HG03060 (cell line): ENCODE results near the gene TUBB4B.
A peak's percentile ranks its signal among the peaks of the same experiment; 100 is the strongest.

Experiments
- ATAC-seq: cut with Tn5 transposase; IDR thresholded peaks from one replicate; pipeline ENCODE4 v1.9.1; 2021; ENCODE audit warnings: low read depth, moderate number of reproducible peaks; ENCODE audit not compliant: unreplicated experiment

TUBB4B gene

DNA sequence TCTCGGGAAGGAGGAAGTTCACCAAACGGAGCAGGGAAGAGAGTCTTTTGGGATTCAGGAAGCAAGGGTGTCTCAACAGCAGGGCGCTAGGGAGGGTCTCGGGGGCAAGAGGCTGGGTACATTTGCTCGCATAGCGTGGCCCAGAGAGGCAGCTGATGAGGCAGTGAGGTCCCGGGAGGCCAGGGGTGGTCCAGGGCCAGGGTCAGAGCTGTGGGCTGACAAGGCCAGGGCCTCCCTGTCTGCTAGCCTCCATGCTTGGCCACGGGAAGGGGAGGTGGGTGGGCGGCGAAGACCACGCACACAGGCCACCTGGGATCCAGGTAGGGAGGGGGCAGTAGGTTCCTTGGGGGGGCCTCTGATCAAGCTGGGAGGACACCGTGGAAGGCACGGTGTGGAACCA, 29.6 kb upstream of the TUBB4B start:
- ATAC-seq, result no peak

DNA sequence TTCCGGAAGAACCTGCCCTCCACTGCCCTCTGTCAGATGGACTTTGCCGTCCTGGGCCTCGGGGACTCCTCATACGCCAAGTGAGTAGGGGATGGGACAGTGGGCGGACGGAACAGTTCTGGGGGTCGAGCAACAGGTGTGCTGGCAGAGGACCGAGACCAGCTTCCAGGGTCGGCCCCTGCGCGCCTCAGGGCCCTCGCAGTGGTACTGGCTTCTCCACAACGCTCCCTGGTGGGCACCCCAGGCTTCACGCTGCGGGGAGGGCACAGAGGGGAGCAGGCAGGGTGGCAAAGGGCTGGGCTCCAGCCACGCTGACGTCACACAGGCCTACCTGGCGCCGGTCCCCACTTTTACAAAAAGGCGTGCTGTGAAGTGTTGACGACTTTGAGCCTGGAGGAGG, 28.6 kb upstream of the TUBB4B start:
- no peak for ATAC-seq

DNA sequence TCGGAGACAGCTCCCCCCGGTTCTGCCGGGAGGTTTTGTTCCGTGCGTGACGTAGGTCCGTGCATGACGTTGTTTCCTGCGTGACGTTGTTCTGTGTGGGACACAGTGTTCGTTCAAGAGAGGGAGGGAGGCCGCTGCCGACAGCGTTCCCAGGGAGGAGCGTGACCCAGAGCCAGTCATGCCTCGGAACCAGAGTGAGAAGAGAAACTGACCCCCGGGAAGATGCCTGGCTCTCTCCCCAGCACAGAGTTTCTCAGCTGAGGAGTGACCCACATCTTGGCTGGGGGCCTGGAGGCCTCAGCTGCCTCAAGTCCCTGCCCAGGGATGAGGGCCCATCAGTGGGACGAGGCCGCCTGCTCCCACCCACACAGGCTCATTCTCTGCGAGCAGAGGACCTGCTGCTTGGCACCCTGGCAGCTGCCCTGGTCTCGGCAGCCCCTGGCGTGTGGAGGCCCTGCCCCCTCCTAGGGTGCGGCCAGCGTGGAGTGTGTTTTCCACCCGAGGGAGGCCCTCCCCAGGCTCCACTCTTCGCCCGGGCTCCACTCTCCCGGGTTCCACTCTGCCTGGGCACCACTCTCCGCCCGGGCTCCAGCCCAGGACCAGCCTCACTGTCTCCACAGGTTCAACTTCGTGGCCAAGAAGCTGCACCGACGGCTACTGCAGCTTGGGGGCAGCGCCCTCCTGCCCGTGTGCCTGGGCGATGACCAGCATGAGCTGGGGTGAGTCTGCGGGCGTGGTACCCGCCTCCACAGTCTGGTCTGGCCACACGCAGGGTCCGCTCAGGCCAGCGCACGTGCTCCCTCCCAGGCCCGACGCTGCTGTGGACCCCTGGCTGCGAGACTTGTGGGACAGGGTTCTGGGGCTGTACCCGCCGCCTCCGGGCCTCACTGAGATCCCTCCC, 27.7 kb upstream of the TUBB4B start:
- ATAC-seq, result no peak

DNA sequence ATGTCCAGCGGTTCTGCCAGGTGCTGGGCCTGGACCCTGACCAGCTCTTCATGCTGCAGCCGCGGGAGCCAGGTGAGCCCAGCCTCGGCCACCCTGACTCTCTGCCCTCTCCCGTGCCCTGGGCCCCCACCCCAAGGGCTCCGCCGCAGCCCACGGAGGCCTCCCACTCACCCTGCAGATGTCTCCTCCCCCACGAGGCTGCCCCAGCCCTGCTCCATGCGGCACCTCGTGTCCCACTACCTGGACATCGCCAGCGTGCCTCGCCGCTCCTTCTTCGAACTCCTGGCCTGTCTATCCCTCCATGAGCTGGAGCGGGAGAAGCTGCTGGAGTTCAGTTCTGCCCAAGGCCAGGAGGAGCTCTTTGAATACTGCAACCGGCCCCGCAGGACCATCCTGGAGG, 26.5 kb upstream of the TUBB4B start:
- ATAC-seq, result no peak

DNA sequence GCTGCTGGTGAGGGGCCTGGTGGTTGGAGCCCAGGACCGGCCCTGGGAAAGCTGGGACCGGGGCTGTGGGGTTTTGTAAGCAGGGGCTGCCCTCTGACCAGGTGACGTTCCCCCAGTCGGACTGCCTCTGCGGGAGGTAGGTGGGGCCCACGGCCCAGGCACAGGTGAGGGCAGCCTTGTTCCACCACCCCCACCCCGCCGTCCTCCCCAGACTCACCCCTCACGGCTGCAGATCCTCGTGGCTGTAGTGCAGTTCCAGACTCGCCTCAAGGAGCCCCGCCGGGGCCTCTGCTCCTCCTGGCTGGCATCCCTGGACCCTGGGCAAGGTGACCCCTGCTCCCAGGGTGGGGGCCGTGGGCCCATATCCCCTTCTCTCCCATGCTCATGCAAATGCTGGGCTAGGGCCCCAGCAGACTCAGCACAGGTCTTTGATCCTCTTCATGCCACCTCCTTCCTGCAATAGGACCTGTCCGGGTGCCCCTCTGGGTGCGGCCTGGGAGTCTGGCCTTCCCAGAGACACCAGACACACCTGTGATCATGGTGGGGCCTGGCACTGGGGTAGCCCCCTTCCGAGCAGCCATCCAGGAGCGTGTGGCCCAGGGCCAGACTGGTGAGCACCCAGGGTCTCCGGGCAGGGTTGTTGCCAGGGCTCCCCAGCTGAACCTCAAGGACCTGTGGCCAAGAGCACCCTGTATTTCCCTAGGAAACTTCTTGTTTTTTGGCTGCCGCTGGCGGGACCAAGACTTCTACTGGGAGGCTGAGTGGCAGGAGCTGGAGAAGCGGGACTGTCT, 25.7 kb upstream of the TUBB4B start:
- ATAC-seq, result no peak

DNA sequence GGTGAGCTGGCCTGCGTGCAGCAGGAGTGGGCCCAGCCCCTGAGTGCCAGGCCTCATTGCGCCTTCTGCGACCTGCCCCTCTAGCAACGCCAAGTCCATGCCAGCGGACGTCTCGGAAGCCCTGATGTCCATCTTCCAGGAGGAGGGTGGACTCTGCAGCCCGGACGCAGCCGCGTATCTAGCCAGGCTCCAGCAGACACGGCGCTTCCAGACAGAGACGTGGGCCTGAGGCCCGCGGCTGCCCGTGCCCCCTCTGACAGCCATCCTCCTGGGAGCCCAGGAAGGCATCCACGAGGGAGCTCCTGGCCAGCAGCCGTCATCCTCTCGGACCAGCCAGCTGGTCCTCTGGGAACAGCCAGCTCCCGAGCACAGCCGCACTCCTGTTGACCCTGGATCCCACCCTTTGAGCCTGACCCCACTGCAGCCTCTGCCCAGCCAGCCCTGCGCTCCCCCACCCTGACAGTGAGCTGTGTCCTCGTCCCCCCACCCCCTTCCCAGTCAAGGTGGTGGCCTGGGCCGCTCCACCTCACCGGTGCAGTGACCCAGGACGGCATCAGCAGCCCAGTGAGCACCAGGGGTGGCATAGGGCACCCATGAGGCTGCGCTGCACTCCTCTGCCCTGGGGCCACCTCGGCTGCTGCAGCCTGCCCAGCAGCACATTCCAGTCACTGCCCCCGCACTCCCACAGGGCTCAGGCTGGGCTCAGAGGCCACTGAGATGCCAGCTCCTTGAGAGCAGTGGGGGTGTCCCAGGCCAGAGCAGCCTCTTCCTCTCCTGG, 24.7 kb upstream of the TUBB4B start:
- ATAC-seq, result no peak

DNA sequence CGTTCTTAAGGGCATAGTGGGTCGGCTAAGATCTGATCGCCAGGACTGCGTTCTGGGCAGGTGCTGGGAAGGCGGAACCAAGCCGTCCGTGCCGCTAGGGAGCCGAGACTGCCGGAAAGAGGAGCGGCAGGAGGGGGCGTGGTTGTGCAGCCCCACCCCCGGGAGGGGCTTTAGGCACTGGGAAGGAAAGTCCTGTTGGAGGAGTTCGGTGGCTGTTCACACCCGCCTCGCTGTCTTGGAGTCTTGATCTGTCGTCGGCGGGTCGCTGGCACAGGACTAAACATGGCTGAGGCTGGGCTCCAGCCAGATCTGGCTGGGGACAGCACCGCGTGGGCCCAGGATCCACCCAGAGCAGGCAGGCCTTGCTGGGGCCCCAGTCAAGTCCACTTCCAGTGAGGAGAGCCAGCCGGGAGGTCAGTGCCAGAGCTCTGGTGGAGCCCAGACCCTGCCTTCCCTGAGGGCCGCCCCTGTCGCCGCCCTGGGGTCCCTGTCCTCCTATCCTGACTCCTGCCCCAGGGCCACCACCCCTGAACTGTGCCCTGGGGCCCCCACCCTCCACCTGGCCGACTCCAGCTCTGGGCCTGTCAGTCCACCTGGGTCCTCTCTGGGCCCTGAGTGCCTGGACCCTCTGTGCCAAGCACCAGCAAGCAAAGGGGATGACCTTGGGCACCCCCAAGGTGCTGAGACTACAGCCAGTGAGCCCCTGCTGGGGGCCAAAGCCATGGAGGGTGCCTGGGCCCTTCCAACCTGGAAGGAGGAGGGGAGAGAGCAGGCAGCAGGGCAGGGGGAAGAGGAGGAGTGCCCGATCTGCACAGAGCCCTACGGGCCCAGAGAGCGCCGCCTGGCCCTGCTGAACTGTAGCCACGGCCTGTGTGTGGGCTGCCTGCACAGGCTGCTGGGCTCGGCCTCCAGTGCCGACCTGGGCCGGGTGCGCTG, 23.5 kb upstream of the TUBB4B start:
- no peak for ATAC-seq

DNA sequence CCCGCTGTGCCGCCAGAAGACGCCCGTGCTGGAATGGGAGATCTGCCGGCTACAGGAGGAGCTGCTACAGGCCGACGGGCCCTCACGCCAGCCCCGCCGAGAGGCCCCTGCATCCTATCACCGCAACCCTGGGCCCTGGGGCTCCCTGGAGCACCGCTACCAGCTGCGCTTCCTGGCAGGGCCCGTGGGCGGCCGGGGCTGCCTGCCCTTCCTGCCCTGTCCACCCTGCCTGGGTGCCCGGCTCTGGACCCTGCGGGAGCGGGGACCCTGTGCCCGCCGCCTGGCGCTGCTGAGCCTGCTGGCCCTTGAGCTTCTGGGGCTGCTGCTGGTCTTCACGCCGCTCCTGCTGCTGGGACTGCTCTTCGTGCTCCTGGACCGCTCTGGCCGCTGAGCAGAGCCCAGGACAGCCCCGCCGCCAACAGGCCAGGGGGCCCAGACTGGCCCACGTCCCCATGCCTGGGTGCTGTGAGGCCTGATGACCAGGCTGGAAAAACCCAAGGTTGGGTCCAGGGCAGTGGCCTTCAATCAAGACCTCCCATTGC, 22.8 kb upstream of the TUBB4B start:
- ATAC-seq, result no peak

DNA sequence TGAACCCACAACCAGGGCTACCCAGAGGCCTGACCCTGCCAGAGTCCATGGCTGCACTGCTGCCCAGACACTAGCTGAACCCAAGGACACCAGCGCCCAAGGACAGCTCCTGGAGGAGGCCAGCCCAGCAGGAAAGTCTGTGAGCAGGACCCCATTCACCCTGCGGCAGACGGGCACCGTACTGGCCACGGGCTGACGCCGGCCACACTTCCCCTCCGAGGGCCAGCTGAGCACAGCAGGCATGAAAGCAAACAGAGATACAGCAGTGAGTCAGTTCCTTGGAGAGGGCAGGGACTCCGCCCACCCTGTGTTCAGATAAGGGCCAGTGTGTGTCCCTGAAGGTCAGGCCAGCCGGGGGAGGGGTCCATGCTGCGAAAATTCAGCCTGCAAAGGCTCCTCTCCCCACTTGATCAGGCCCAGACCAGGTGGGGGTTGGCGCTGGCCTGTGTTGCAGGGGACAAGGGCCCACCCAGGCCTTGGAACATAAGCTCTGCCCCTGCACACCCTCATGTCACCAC, 22.3 kb upstream of the TUBB4B start:
- no peak for ATAC-seq

DNA sequence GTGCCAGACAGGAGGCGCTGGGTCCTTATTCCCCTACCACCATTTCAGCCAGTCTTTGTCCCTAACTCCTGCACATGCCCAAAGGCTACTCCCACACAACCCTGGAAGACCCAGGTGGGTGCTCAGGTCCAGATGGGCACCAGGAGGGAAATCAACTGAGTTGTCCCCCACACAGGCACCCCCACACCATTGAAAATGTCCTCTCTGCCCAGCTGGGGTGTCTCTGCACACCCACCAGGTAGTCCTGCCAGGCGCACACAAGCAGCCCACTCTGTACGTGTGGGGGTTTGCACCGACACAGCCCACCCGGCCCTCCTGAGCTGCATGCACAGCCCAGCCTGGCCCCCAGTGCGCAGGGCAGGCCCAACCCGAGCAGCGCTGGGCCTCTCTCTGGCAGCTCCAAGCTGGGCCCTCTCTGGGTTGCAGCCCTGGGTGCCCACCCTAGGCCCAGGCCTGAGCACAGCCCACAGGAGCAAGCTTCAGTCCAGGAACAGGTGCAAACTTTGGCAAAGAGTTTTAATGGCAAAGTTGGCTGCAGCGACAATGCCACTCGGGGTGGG, 21.2 kb upstream of the TUBB4B start:
- ATAC-seq, result no peak

DNA sequence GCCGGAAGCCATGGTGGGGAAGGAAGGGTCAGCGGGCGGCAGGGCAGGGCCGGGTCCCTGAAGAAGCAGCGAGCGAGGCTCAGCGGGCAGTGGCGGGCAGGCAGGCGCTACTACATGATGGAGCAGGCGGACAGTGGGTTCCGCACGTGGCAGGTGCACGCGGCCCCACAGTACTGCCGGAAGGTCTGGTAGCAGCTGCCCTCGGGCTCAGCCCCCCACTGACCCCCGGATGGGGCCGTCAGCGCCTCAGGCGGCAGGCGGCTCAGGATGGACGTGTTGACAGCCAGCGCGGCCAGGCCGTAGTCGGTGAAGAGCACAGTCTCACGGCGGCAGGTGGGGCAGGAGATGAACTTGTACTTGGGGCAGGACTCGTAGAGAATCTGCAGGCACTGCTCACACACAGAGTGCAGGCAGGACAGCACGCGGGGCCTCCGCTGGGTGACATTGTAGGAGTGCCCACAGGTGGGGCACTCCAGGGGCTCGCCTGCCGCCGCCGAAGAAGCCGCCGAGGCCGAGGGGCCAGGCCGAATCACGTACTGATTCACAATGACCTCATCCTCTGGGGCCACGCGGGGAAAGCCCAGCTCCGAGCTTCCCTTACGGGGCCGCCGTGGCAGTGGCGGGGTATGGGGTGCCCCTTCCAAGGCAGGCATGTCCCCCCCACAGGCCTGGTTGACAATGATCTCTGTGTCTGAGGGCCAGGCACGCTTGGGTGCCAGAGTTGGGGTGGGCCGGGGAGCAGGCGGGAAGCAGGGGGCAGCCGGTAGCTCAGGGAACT, 20.6 kb upstream of the TUBB4B start:
- ATAC-seq, result no peak

DNA sequence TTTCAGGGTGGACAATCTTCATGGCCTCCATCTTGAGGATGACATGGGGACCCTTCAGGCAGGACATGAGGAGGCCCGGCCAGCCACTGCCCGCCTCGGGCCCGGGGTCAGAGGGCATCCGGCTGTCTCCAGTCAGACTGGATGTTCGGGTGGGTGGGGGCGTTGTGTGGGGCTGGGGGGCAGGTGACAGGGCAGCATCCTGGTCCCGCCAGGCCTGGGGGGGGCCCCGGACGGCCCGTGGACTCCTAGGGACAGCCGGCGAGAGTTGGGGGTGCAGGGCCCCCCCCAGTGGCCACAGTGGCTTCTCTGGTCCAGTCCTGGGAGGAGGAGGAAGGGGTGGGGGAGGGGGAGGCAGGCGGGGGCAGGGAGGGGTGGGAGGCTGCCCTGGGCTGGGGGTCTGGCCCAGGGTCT, 20.0 kb upstream of the TUBB4B start:
- no peak for ATAC-seq

DNA sequence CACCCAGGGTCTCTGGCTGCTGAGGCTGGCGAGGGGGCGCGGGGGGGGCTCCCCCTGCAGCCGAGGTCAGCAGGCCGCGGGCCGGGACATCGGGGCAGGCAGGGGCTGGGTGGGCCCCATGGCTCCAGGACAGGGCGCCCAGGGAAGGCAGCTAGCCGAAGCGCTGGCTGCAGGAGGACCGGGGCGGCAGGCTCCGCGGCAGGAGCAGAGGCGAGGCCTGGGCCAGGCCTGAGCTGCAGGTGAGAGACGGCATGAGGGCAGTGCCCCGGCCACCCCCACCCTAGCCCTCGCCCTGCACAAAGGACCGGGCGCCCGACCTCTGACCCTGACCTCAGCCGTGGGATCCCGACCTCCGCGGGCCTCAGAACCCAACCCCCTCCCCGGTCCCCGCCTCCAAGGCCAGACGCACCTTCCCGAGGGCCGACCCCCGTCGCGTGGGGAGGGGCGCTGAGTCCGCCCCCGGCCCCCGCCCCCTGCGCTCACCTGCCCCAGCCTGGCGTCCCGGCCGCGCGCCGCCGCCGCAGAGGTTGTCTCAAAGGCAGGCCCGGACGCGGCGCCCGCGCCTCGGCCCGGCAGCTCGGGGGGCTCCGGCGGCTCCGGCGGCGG, 19.5 kb upstream of the TUBB4B start:
- no peak for ATAC-seq

DNA sequence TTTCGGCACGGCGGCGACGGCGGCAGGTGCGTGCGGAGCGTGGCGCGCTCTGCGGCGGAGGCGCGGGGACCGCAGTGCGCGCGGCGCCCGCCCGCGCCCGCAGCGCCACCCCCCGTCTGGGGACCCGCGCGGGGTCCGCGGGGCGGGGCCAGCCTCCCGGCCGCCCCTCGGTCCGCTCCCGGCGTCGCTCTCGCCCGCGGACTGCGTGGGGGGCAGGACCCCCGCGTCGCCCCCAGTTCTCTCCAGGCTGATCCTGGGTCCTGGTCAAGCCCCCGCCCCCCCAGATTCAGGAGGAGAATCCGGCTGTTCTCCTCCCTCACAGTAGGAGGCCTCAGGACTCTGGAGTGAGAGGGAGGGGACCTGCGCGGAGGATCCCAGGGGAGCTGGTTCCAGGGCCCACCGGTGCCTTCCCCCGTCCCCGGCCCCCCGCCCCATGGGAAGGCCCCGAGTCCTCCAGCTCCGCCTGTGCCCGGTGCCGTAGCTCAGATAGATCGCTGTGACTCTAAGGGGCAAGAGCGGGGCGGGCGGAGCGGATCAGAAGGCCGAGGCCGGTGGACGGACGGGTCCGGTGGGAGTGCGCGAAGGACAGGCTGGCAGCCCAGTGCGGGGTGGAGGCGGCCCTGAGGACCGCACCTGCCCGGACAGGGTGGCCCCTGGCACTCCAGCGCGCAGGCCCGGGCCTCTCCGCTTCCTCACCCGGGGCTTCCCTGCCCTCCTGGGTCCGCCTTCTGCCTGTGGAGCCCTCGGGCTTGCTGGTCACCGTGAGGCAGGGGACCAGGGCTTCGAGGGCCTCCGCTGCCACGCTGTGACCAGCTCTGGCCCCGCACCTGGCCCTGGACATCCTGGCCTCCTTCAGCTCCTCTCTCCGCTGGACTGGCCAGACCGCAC, 18.7 kb upstream of the TUBB4B start, which contains the start of gene RNF208:
RNF208 (minus strand) TSS at position 51 of the 888 bp plus-strand sequence. CDS start 1,028 bp downstream, outside the sequence.
- no peak for ATAC-seq

DNA sequence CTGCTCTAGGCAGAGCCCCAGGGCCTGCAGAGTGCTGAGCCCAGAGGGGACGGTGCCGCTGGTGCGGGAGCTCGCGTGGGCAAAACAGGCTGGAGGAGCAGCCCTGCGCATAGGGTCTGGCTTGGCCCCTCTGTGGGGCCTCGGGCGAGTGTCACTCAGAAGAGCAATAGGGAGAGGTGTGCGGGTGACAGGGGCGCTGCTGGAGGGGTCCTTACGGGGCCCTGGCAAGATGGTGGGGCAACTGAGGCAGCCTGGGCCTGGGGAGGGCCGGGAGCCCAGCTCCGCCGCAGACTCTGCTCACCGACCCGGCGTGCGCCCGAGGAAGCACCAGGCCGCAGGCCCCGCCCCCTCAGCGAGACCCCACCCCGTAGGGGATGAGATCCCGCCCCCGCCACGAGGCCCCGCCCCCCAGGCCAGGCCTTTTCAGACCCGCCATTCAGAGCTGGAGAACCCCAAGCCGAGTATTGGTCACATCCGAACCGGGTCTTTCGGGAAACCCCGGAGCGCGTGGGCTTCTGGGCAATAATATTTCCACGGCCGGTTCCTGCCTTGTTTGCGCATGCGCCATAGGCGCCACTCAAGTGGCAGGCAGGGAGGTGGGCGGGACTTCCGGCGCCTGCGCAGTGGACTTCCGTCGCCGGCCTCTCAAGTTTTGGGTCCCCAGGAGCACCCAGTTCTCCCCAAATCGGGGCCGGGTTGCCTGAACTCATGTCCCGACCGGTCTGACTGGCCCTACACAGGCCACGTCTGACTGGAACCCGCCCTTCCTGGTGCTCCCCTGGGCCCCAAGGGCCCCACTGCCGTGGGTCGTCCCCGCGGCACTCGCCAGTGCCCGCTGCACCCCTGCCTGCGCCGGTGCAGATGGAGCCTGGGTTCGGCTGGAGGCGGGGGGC, 17.8 kb upstream of the TUBB4B start:
- ATAC-seq, result peak; percentile 76
